Right ventricle myocardium superior (tissue), 1 donor: Measurements from ENCODE around the gene PARD6A. TPM values are rescaled to one million over a fixed set of nuclear protein-coding genes. Genes with fewer than 3 reads are reported as not detected.

Experiments used
- ATAC-seq: fragments of 200-7000 bp; cut with Tn5 transposase; one replicate; pipeline ENCODE4 v1.9.1; 2020; ENCODE audit warnings: mild to moderate bottlenecking; ENCODE audit not compliant: poor library complexity
- DNase-seq: peaks from one replicate; pipeline ENCODE4 v3.0.0-alpha.2; 2020
- intact Hi-C: fragments of 100-400 bp; cut with DNase I; formaldehyde crosslinking; loops from one replicate; pipeline ENCODE4 v1.11.2; 2022
- total RNA-seq: library from RNA; stranded (reverse); fragmentation: NEBNext Ultra II Directional; extraction: Animal tissue kit (Norgen Biotek cat#: 25700); gene quantifications from one replicate; pipeline ENCODE4 v1.2.1, GENCODE V29; 2021
- donor health status: DM: no; HTN: yes; CAD: no; lungs with severe emphysema.

Gene PARD6A
- total RNA-seq, 1 donor from 2014 or later = 3.2 TPM

DNA sequence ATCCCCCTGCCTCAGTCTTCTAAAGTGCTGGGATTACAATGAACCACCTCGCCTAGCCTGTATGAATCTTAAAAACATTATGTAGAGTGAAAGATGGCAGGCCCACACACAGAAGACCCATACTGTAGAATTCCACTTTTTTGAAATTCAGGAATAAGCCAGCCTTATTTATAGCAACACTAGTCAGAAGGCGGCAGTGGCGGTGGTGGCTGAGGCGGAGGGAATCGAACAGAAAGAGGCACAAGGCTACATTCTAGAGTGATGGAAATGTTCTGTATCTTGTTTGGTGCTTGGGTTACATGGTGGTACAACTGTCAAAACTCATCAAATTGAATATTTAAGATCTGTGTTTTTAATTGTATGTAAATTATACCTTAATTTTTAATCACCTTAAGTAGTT is 47.0 kb downstream of the PARD6A start:
- no peak for DNase-seq
- intact Hi-C loops = no loop called here
- no peak for ATAC-seq

DNA sequence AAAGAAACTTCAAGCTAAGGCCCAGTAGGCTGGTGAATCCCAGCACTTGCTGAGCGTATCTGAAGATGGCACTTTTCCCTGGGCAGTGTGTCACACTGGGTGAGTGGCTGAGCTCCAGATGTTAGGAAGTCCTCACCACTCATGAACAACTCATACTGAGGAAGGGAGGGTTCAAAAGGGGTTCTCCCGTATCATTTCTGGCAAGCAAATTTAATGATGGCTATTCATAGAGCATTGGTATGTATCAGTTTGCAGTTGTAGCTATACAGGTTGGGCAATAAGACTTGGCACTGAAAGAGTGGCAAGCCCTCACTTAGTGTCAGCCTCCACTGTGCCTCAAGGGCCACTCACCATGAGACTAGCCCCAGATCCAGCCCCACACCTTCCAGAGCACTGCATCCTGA is 47.6 kb downstream of the PARD6A start:
- intact Hi-C loops = no loop called here
- no peak for ATAC-seq

DNA sequence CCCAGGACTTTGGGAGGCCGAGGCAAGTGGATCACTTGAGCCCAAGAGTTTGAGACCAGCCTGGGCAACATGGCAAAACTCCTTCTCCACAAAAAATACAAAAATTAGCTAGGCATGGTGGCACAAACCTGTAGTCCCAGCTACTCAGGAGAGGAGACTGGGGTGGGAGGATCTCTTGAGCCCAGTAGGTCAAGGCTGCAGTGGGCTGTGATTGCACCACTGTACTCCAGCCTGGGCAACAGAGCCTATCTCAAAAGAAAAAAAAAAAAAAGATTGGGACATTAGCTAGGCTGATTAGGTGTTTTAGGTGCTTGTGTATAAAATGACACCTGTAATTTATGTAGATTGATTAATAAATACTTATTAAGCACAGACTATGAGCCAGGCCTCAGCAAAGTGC is 48.3 kb downstream of the PARD6A start:
- ATAC-seq (no peak), DNase-seq (no peak)
- intact Hi-C loops = no loop called here

More for the DNA sequence above, 47.6 kb downstream of the PARD6A start:
- DNase-seq = no peak

DNA sequence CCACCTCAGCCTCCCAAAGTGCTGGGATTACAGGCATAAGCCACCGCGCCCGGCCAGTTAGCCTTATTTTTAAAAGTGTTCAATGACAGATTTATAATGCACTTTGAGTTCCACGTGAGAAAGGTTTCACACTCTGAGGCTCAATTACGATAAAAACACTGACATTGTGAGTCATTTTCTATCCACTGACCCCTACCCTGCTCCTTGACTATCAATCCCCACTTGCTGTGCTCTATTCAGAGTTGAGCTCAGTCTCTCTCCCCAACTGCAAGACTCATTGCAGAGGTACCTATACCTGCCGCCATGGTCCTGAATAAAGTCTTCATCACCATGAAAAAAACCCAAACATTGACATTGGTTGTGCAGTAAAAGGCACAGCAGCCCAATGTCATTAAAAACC is 49.8 kb downstream of the PARD6A start:
- ATAC-seq = no peak
- intact Hi-C loops = no loop called here
- DNase-seq = no peak

Other genes with a start within 250 kb of the PARD6A start
- 3.4 TPM for gene ZDHHC1, start 244.5 kb upstream of the PARD6A start, total RNA-seq
- gene HSD11B2, start 229.8 kb upstream of the PARD6A start, total RNA-seq = 0.89 TPM
- gene ATP6V0D1, start 179.8 kb upstream of the PARD6A start, total RNA-seq = 59.9 TPM
- not detected for gene AGRP, start 177.4 kb upstream of the PARD6A start, total RNA-seq
- 73.7 TPM for gene RIPOR1, start 132.1 kb upstream of the PARD6A start, total RNA-seq
- gene CTCF, start 98.4 kb upstream of the PARD6A start, total RNA-seq = 24.9 TPM
- 0.05 TPM for gene CARMIL2, start 15.8 kb upstream of the PARD6A start, total RNA-seq
- gene ACD, start 700 bp upstream of the PARD6A start, total RNA-seq = 7.1 TPM
- gene ENKD1, start 5.8 kb downstream of the PARD6A start, total RNA-seq = 8.8 TPM
- gene C16orf86, start 5.9 kb downstream of the PARD6A start, total RNA-seq = 4.3 TPM
- gene GFOD2, start 58.4 kb downstream of the PARD6A start, total RNA-seq = 7.8 TPM
- gene RANBP10, start 145.6 kb downstream of the PARD6A start, total RNA-seq = 10.9 TPM
- gene TSNAXIP1, start 145.9 kb downstream of the PARD6A start, total RNA-seq = 0.32 TPM
- gene THAP11, start 181.4 kb downstream of the PARD6A start, total RNA-seq = 31.1 TPM
- 76.7 TPM for gene NUTF2, start 186.0 kb downstream of the PARD6A start, total RNA-seq
- 20.6 TPM for gene CENPT, start 186.7 kb downstream of the PARD6A start, total RNA-seq
- 30.6 TPM for gene EDC4, start 212.1 kb downstream of the PARD6A start, total RNA-seq
- gene NRN1L, start 223.9 kb downstream of the PARD6A start, total RNA-seq = not detected
- 16.6 TPM for gene PSKH1, start 232.3 kb downstream of the PARD6A start, total RNA-seq